Activated B cell treated with CpG ODN at 0.5 μM for 24 hours (primary cell): ENCODE data around the gene BRAF. TPM values are rescaled to one million over a fixed set of nuclear protein-coding genes. Genes with fewer than 3 reads are reported as not detected.
"Not testable (repeated sequence)": the region's sequence is repeated elsewhere in the genome, so short reads cannot be mapped to it uniquely, and the experiment has no call there.

Source experiments
- ATAC-seq: fragments of 200-7000 bp; cut with Tn5 transposase; one replicate; pipeline ENCODE4 v1.10.0; 2021; ENCODE audit warnings: low read depth, mild to moderate bottlenecking, moderate library complexity
- CTCF ChIA-PET: fragments of 350-600 bp; sonication (Branson Sonifier 250); formaldehyde crosslinking; loops from one replicate; lab custom pipeline; 2021; ENCODE audit warnings: antibody characterized with exemption; lab: Charles Lee
- POLR2A ChIA-PET: fragments of 350-600 bp; sonication (Branson Sonifier 250); formaldehyde crosslinking; loops from one replicate; lab custom pipeline; 2021; ENCODE audit warnings: antibody characterized with exemption; lab: Charles Lee
- DNase-seq: peaks from one replicate; pipeline ENCODE4 v3.0.0; 2022
- H3K27ac Mint-ChIP-seq: one replicate; pipeline ENCODE4 v1.8.0; 2020; ENCODE audit warnings: mixed read lengths
- H3K27me3 Mint-ChIP-seq: one replicate; pipeline ENCODE4 v1.8.0; 2021; ENCODE audit warnings: mixed read lengths
- H3K36me3 Mint-ChIP-seq: one replicate; pipeline ENCODE4 v1.8.0; 2021; ENCODE audit warnings: low read depth, mixed read lengths
- H3K4me1 Mint-ChIP-seq: one replicate; pipeline ENCODE4 v1.8.0; 2021; ENCODE audit warnings: mixed read lengths
- H3K4me3 Mint-ChIP-seq: one replicate; pipeline ENCODE4 v1.8.0; 2020; ENCODE audit warnings: mild to moderate bottlenecking, mixed read lengths
- H3K9me3 Mint-ChIP-seq: one replicate; pipeline ENCODE4 v1.8.0; 2020; ENCODE audit warnings: mixed read lengths
- intact Hi-C: fragments of 100-400 bp; cut with micrococcal nuclease; formaldehyde crosslinking; loops from one replicate; pipeline ENCODE4 v1.15.1; 2024
- total RNA-seq: library from RNA; stranded (reverse); gene quantifications from 2 replicates; pipeline ENCODE4 v1.2.3, GENCODE V29; 2022
- TF ChIP-seq, protein P1 (sequence below): fragments of 200-600 bp; IDR thresholded peaks from one replicate; pipeline ENCODE4 v1.8.0; 2022; ENCODE audit warnings: antibody characterized with exemption, mild to moderate bottlenecking

The BRAF gene
- total RNA-seq, 1 donor from 2014 or later = 65.4 TPM

DNA sequence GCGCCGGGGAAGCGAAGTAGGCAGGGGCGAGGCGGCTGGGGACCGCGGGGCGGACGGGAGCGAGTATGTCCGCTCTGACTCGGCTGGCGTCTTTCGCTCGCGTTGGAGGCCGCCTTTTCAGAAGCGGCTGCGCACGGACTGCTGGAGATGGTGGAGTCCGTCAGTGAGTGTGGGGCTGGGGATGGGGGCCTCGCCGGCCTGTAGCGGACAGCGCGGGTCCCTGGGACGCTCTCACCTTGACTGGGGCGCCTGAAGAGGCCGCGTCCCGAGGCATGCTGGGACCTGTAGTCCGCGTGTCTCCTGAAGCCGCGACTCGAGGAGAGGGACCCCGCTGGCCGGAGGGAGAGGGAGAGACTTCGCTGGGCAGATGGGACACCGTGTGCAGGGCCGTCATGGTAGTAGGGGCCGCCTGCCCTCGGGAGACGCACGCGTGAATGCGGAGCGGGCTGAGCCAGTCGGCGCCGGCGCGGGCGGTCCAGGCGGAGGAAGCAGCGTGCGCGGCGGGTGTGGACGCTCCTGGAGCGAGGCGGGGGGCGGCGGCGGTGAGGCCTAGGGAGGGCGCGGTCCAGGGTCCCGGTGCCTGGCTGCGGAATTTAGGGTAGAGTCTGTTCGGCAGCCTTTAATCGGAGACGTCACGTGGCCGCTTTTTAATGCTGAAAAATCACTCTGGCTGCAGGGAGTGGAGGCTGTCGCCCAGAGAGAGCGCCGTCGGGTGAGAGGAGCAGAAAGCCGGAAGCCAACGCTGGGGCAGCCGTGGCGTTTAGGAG, 227.9 kb downstream of the BRAF start, which contains the start of gene NDUFB2:
TSS of gene NDUFB2 (plus strand) at position 29 of the 767 bp plus-strand sequence. CDS start at position 66, 37 bp downstream.
- intact Hi-C loops = loop anchor here (1.0 to 5.0 kb wide), 9 partner anchors 21 to 1356 kb away; partner anchors contain the start of genes BRAF, FMC1, MRPS33 and SSBP1
- ChIA-PET POLR2A (interaction anchor here (0.6 to 2.3 kb wide), 9 partner anchors 11 to 1466 kb away, joined by 3 to 8 read pairs (median 6); partner anchors contain the start of genes ADCK2, MRPS33 and UBN2), CTCF (no interaction called here)
- Mint-ChIP-seq H3K4me3 (peak within 1 kb of the TSS; percentile 94), H3K9me3 (no peaks in the 10 kb centered on the region), H3K27ac (peak within 1 kb of the TSS; percentile 98), H3K4me1 (peaks cover 34% of the 10 kb centered on the region), H3K27me3 (no peaks in the 10 kb centered on the region), H3K36me3 (peaks cover 24% of the 10 kb centered on the region)
- ATAC-seq (peak; percentile 86), DNase-seq (peak; percentile 90)
- TF ChIP-seq, protein P1, sequence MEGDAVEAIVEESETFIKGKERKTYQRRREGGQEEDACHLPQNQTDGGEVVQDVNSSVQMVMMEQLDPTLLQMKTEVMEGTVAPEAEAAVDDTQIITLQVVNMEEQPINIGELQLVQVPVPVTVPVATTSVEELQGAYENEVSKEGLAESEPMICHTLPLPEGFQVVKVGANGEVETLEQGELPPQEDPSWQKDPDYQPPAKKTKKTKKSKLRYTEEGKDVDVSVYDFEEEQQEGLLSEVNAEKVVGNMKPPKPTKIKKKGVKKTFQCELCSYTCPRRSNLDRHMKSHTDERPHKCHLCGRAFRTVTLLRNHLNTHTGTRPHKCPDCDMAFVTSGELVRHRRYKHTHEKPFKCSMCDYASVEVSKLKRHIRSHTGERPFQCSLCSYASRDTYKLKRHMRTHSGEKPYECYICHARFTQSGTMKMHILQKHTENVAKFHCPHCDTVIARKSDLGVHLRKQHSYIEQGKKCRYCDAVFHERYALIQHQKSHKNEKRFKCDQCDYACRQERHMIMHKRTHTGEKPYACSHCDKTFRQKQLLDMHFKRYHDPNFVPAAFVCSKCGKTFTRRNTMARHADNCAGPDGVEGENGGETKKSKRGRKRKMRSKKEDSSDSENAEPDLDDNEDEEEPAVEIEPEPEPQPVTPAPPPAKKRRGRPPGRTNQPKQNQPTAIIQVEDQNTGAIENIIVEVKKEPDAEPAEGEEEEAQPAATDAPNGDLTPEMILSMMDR = no peak

DNA sequence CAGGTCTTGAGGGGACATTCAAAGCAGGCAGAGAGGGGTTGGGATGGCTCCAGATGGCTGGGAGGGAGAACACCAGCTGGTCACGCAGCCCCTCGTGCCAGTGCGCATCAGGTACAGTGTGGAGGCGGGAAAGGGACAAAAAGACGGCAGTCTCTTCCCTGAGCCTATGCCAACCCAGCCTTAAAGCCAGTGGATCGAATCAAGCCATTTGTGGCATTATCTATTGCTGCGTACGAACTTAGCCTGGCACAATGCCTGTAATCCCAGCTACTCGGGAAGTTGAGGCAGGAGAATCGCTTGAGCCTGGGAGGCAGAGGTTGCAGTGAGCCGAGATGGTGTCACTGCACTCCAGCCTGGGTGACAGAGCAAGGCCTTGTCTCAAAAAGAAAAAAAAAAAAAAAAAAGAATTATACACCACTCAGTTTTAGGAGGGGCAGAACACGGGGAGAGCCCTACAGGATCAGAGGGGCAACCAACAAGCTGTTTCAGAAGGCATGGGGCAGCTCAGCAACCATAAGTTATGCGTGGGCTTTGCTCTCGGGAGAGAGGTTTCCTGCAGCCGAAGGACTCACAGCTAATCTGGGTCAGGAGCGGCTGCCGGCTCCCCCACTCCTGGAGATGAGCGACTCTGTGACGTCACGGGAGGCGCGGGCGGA, 228.6 kb downstream of the BRAF start:
- TF ChIP-seq, protein P1 = no peak
- H3K27ac Mint-ChIP-seq = peak overlapping the region; percentile 98
- POLR2A ChIA-PET = interaction anchor here (0.6 to 2.3 kb wide), 10 partner anchors 10 to 1465 kb away, joined by 3 to 8 read pairs (median 5); partner anchors contain the start of genes ADCK2, MKRN1, MRPS33 and UBN2
- intact Hi-C loops = loop anchor here (1.0 to 5.0 kb wide), 8 partner anchors 20 to 1355 kb away; partner anchors contain the start of genes BRAF, FMC1, MRPS33 and SSBP1
- no peaks in the 10 kb centered on the region for H3K27me3 Mint-ChIP-seq
- peak overlapping the region; percentile 94 for H3K4me3 Mint-ChIP-seq
- H3K36me3 Mint-ChIP-seq = peaks cover 31% of the 10 kb centered on the region
- CTCF ChIA-PET = interaction anchor here (0.7 kb wide), 1 partner anchor 42 kb away, joined by 3 read pairs; no protein-coding TSS in a partner anchor
- H3K9me3 Mint-ChIP-seq = no peaks in the 10 kb centered on the region
- peaks cover 34% of the 10 kb centered on the region for H3K4me1 Mint-ChIP-seq
- DNase-seq (no peak), ATAC-seq (no peak)

DNA sequence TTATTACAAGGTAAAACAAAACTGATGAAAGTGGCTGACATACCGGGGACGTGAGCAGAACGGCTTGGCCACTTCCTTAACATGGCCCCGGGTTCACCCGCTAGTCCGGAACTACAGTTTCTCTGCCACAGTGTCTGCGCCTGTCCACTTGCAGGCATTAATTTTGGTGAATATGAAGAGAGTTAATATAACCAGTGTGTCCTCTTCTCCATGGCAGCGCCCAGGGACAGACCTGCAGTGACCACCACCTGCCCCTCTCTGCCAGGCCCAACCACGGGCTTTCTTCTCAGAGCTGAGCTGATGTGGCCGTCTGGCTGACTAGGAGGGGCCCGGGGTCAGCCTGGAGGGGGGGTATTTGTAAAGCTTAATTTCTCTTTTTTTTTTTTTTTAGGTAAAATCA, 229.3 kb downstream of the BRAF start:
- no peaks in the 10 kb centered on the region for H3K27me3 Mint-ChIP-seq

DNA sequence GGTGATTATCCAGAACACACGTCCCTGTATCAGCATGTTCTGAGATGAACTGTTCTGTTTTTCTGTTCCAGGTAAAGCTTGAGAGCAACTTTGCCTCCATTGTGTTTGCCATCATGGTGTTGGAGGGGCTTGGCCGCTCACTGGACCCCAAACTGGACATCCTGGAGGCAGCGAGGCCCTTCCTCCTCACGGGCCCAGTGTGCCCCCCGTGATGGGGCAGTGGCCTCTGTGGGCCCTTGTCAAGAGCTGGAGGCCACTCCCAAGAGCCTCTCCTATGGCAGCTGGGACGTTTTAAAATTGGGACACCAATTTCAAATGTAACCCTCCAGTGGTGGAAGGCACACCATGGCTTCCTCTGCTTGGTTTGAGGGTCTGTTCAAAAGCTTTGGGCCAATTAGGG, 230.1 kb downstream of the BRAF start:
- Mint-ChIP-seq H3K27ac (no peak overlapping the region), H3K9me3 (no peaks in the 10 kb centered on the region), H3K27me3 (no peaks in the 10 kb centered on the region), H3K4me1 (peaks cover 33% of the 10 kb centered on the region), H3K36me3 (peaks cover 40% of the 10 kb centered on the region), H3K4me3 (no peak overlapping the region)
- TF ChIP-seq, protein P1 = no peak
- ChIA-PET CTCF (no interaction called here), POLR2A (interaction anchor here (2.3 kb wide), 1 partner anchor 21 kb away, joined by 8 read pairs; the partner anchor contains the start of gene ADCK2)
- intact Hi-C loops = no loop called here
- no peak for DNase-seq
- no peak for ATAC-seq

More for the DNA sequence above, 229.3 kb downstream of the BRAF start:
- no peak overlapping the region for H3K4me3 Mint-ChIP-seq
- peaks cover 34% of the 10 kb centered on the region for H3K4me1 Mint-ChIP-seq
- no peak overlapping the region for H3K27ac Mint-ChIP-seq
- no peaks in the 10 kb centered on the region for H3K9me3 Mint-ChIP-seq
- POLR2A ChIA-PET = interaction anchor here (0.9 to 2.3 kb wide), 3 partner anchors 19 to 216 kb away, joined by 3 to 8 read pairs (median 7); partner anchors contain the start of genes ADCK2 and MKRN1
- no peak for ATAC-seq
- DNase-seq = no peak
- TF ChIP-seq, protein P1 = no peak
- intact Hi-C loops = loop anchor here (5.0 kb wide), 1 partner anchor 957 kb away; no protein-coding TSS in a partner anchor
- CTCF ChIA-PET = no interaction called here
- peaks cover 35% of the 10 kb centered on the region for H3K36me3 Mint-ChIP-seq

DNA sequence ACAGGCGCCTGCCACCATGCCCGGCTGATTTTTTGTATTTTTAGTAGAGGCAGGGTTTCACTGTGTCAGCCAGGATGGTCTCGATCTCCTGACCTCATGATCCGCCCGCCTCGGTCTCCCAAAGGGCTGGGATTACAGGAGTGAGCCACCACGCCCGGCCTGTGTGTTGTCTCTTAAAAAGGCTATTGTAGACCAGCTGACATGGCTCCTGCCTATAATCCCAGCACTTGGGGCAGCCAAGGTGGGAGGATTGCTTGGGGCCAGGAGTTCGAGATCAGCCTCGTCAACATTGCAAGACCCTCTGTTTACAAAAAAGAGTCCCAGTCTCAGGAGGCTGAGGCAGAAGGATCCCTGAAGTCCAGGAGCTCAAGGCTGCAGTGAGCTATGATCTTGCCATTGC, 230.9 kb downstream of the BRAF start:
- POLR2A ChIA-PET, ATAC-seq, H3K27me3 Mint-ChIP-seq, intact Hi-C loops, DNase-seq, H3K27ac Mint-ChIP-seq, H3K9me3 Mint-ChIP-seq, CTCF ChIA-PET, H3K4me3 Mint-ChIP-seq: not testable (repeated sequence)
- peaks cover 44% of the 10 kb centered on the region for H3K36me3 Mint-ChIP-seq
- peaks cover 28% of the 10 kb centered on the region for H3K4me1 Mint-ChIP-seq
